IMR-90 (cell line): ENCODE data around the gene KIDINS220. TPM values are rescaled to one million over a fixed set of nuclear protein-coding genes. Genes with fewer than 3 reads are reported as not detected.
A peak's percentile ranks its signal among the peaks of the same experiment; 100 is the strongest.

Experiments used
- ATAC-seq: fragments of 200-7000 bp; cut with Tn5 transposase; 2 replicates; pipeline ENCODE4 v1.9.1; 2020; ENCODE audit warnings: low read depth, mild to moderate bottlenecking, moderate library complexity
- BruUV-seq: library from RNA; stranded (reverse); fragments of 400-500 nt; replicated peaks from 2 replicates; lab custom pipeline; 2021; lab: Mats Ljungman, UMichigan
- CTCF ChIA-PET: fragments of 300-600 bp; formaldehyde crosslinking; extraction: SDS; loops from one replicate; lab custom pipeline; 2021; ENCODE audit warnings: antibody characterized with exemption; lab: Yijun Ruan, JAX
- POLR2A ChIA-PET: fragments of 300-600 bp; sonication (Branson Sonifier 250); formaldehyde crosslinking; loops from one replicate; lab custom pipeline; 2022; ENCODE audit warnings: antibody characterized with exemption; ENCODE audit not compliant: unreplicated experiment; lab: Charles Lee
- DNase-seq: peaks from one replicate; pipeline ENCODE4 v3.0.0; 2013
- H2AFZ ChIP-seq: replicated peaks from 2 replicates; pipeline ENCODE3; 2013; ENCODE audit warnings: low read length, mild to moderate bottlenecking; ENCODE audit not compliant: poor library complexity
- H2AK5ac ChIP-seq: 2 replicates; pipeline ENCODE4 v1.6.1; 2013; ENCODE audit warnings: low read depth, low read length, inconsistent platforms
- H2AK9ac ChIP-seq: replicated peaks from 2 replicates; pipeline ENCODE3; 2013; ENCODE audit warnings: mild to moderate bottlenecking, low read depth, low read length, moderate library complexity; ENCODE audit not compliant: poor library complexity
- H2BK120ac ChIP-seq: 2 replicates; pipeline ENCODE4 v1.6.1; 2013; ENCODE audit warnings: low read depth, low read length, inconsistent platforms
- H2BK15ac ChIP-seq: 3 replicates; pipeline ENCODE4 v1.6.1; 2013; ENCODE audit warnings: low read depth, low read length, inconsistent platforms
- H2BK20ac ChIP-seq: 2 replicates; pipeline ENCODE4 v1.6.1; 2013; ENCODE audit warnings: low read depth, mild to moderate bottlenecking, inconsistent platforms, low read length, moderate library complexity
- H2BK5ac ChIP-seq: 2 replicates; pipeline ENCODE4 v1.6.1; 2013; ENCODE audit warnings: mild to moderate bottlenecking, low read depth, low read length, inconsistent platforms; ENCODE audit not compliant: poor library complexity, severe bottlenecking
- H3K14ac ChIP-seq: replicated peaks from 2 replicates; pipeline ENCODE4 v1.6.1; 2013; ENCODE audit warnings: low read depth, low read length, inconsistent platforms
- H3K18ac ChIP-seq: 2 replicates; pipeline ENCODE4 v1.6.1; 2013; ENCODE audit warnings: low read depth, low read length, control low read depth
- H3K23ac ChIP-seq: 2 replicates; pipeline ENCODE4 v1.6.1; 2013; ENCODE audit warnings: low read depth, low read length, inconsistent platforms
- H3K27ac ChIP-seq: 2 replicates; pipeline ENCODE4 v1.5.1; 2013; ENCODE audit warnings: mild to moderate bottlenecking, control low read depth, low read length; ENCODE audit not compliant: insufficient read depth
- H3K27me3 ChIP-seq: 2 replicates; pipeline ENCODE4 v1.6.1; 2013; ENCODE audit warnings: low read length; ENCODE audit not compliant: control insufficient read depth, insufficient read depth
- H3K36me3 ChIP-seq: 2 replicates; pipeline ENCODE4 v1.6.1; 2013; ENCODE audit warnings: low read length, mixed read lengths; ENCODE audit not compliant: control insufficient read depth, insufficient read depth
- H3K4ac ChIP-seq: 2 replicates; pipeline ENCODE4 v1.6.1; 2013; ENCODE audit warnings: low read depth, low read length, inconsistent platforms
- H3K4me1 ChIP-seq: 2 replicates; pipeline ENCODE4 v1.6.1; 2013; ENCODE audit warnings: low read length, mixed read lengths; ENCODE audit not compliant: control insufficient read depth, insufficient read depth
- H3K4me2 ChIP-seq: 2 replicates; pipeline ENCODE4 v1.6.1; 2013; ENCODE audit warnings: low read depth, mild to moderate bottlenecking, control low read depth, low read length, moderate library complexity
- H3K4me3 ChIP-seq: 2 replicates; pipeline ENCODE4 v1.5.1; 2013; ENCODE audit warnings: low read depth, mild to moderate bottlenecking, control low read depth, low read length, moderate library complexity; ENCODE audit not compliant: insufficient read depth
- H3K56ac ChIP-seq: 2 replicates; pipeline ENCODE4 v1.6.1; 2013; ENCODE audit warnings: low read length, inconsistent platforms; ENCODE audit not compliant: insufficient read depth; ENCODE audit errors: extremely low read depth
- H3K79me1 ChIP-seq, 2 experiments: 2 replicates each; pipeline ENCODE4 v1.6.1; 2013; ENCODE audit warnings: low read length in 2 of 2, inconsistent platforms in 1 of 2, low read depth in 1 of 2
- H3K9ac ChIP-seq: 2 replicates; pipeline ENCODE4 v1.6.1; 2013; ENCODE audit warnings: low read depth, low read length, control low read depth
- H3K9me1 ChIP-seq: 2 replicates; pipeline ENCODE4 v1.6.1; 2013; ENCODE audit warnings: low read length, inconsistent platforms; ENCODE audit not compliant: insufficient read depth
- H3K9me3 ChIP-seq: 2 replicates; pipeline ENCODE4 v1.6.1; 2013; ENCODE audit warnings: low read length; ENCODE audit not compliant: control insufficient read depth, insufficient read depth
- H4K20me1 ChIP-seq: 2 replicates; pipeline ENCODE4 v1.6.1; 2013; ENCODE audit warnings: low read length, inconsistent platforms; ENCODE audit not compliant: insufficient read depth
- H4K5ac ChIP-seq: 2 replicates; pipeline ENCODE4 v1.6.1; 2013; ENCODE audit warnings: mild to moderate bottlenecking, low read depth, low read length, control low read depth
- H4K8ac ChIP-seq, 2 experiments: 2 replicates each; pipeline ENCODE4 v1.6.1; 2013; ENCODE audit warnings: low read depth in 2 of 2, low read length in 2 of 2, control low read depth in 1 of 2, inconsistent platforms in 1 of 2
- H4K91ac ChIP-seq: 2 replicates; pipeline ENCODE4 v1.6.1; 2013; ENCODE audit warnings: low read depth, low read length, inconsistent platforms; ENCODE audit not compliant: insufficient read depth
- NFE2L2 ChIP-seq: fragments of 150-350 bp; IDR thresholded peaks from 2 replicates; pipeline ENCODE4 v1.6.1; 2016; ENCODE audit warnings: low read depth, mild to moderate bottlenecking, low read length
- RCOR1 ChIP-seq: IDR thresholded peaks from 2 replicates; pipeline ENCODE4 v1.6.1; 2012; ENCODE audit warnings: mild to moderate bottlenecking, low read length, improper control_type of control experiment; ENCODE audit not compliant: insufficient replicate concordance
- WGBS, 2 experiments: methylation state at CpG; one replicate each; pipeline versions ENCODE4 v1.1.5 to v1.1.7; 2013; ENCODE audit warnings: missing lambda C conversion rate in 2 of 2; ENCODE audit not compliant: insufficient read length in 1 of 2; ENCODE audit errors: extremely low coverage in 2 of 2; 5-methylcytosine and 5-hydroxymethylcytosine counted together
- dilution Hi-C: fragments of 300-500 bp; cut with HindIII; formaldehyde crosslinking; loops from one replicate; pipeline ENCODE4 v1.14.3; 2018; ENCODE audit warnings: low sequenced_read_pairs; ENCODE audit not compliant: unreplicated experiment
- in situ Hi-C: fragments of 300-500 bp; cut with MboI; formaldehyde crosslinking; loops from 3 replicates; pipeline ENCODE4 v1.14.3; 2019; ENCODE audit warnings: low sequenced_read_pairs, inconsistent platforms, mixed read lengths
- intact Hi-C: fragments of 100-400 bp; cut with micrococcal nuclease; formaldehyde crosslinking; loops from 2 replicates; pipeline ENCODE4 v1.10.0; 2022
- polyA plus RNA-seq, 3 experiments: library from polyadenylated mRNA; depleted of rRNA; stranded (reverse); fragments of >200 nt; gene quantifications; 2 replicates each; pipeline ENCODE4 v1.2.3, GENCODE V29; 2012; ENCODE audit warnings: low replicate concordance in 1 of 3
- total RNA-seq: library from RNA; depleted of rRNA; stranded (reverse); fragments of >200 nt; gene quantifications from 2 replicates; pipeline ENCODE4 v1.2.3, GENCODE V29; 2012

Gene KIDINS220
- total and polyA plus RNA-seq, 2 of the 4 experiments (the other 2 are of a cell fraction), result 23.1 to 63.4 TPM

- H3K9me1 ChIP-seq, result 0 out of 2 replicates have a peak, but pooled peaks cover 2% of the 10 kb centered on the region
- H3K4me2 ChIP-seq, result no peak overlapping the region
- no peak overlapping the region for H2AFZ ChIP-seq
- intact Hi-C loops (no loop called here), dilution Hi-C loops (no loop called here), in situ Hi-C loops (loop anchor here (25.0 kb wide), 1 partner anchor 479 kb away; no protein-coding TSS in a partner anchor)
- no peak overlapping the region for H2AK5ac ChIP-seq
- no peak overlapping the region for H3K4me3 ChIP-seq
- ATAC-seq (no peak), DNase-seq (no peak)
- no peak overlapping the region for H3K27ac ChIP-seq
- H3K4me1 ChIP-seq, result no peaks in the 10 kb centered on the region
- no peak overlapping the region for H2BK120ac ChIP-seq
- no peak overlapping the region for H4K91ac ChIP-seq
- H3K18ac ChIP-seq, result no peak overlapping the region
- no peaks in the 10 kb centered on the region for H3K79me1 ChIP-seq
- H3K9me3 ChIP-seq, result no peaks in the 10 kb centered on the region
- H3K36me3 ChIP-seq, result peaks cover 10% of the 10 kb centered on the region
- no peak overlapping the region for H2AK9ac ChIP-seq
- no peak overlapping the region for H3K4ac ChIP-seq
- no CpG with 5 or more reads among the region's 7 CpGs for WGBS, 2 experiments
- no peak overlapping the region for H3K56ac ChIP-seq
- no peak overlapping the region for H2BK20ac ChIP-seq
- CTCF ChIA-PET, result no interaction called here
- H2BK5ac ChIP-seq, result no peak overlapping the region
- no peak overlapping the region for H4K8ac ChIP-seq
- H3K9ac ChIP-seq, result no peak overlapping the region
- H2BK15ac ChIP-seq, result no peak overlapping the region
- POLR2A ChIA-PET, result no interaction called here
- no peak overlapping the region for H3K14ac ChIP-seq
- H3K23ac ChIP-seq, result no peak overlapping the region
- no peaks in the 10 kb centered on the region for H4K20me1 ChIP-seq
- H3K27me3 ChIP-seq, result no peaks in the 10 kb centered on the region
- no peak overlapping the region for H4K5ac ChIP-seq
- no peak for TF ChIP-seq RCOR1
- no peak for TF ChIP-seq NFE2L2
- BruUV-seq, result TSS peak; percentile 48
Measured at GRCh38 chr2:8858264-8858663, 20.9 kb upstream of the KIDINS220 start.
